Stomach (tissue), 9 donors: Measurements from ENCODE around the gene ADM. TPM values are rescaled to one million over a fixed set of nuclear protein-coding genes. Genes with fewer than 3 reads are reported as not detected.

Experiments
- DNase-seq, 2 donors: peaks; one replicate each; pipeline versions ENCODE4 v3.0.0 to v3.0.0-alpha.2; 2013 to 2019
- H3K27ac ChIP-seq, 5 donors: fragments of 200-600 bp in 4 of 5; sonication (generic) in 4 of 5; one replicate each; pipeline ENCODE4 v1.5.1; 2013 to 2019; ENCODE audit warnings: mild to moderate bottlenecking in 1 of 5, moderate library complexity in 1 of 5
- H3K27me3 ChIP-seq, 3 donors: fragments of 200-600 bp; sonication (generic); one replicate each; pipeline ENCODE4 v1.5.1; 2017 to 2019; ENCODE audit warnings: mixed run types in 1 of 3
- H3K36me3 ChIP-seq, 4 donors: fragments of 200-600 bp; sonication (generic); 1 replicate in 3 of 4; 2 replicates in 1 of 4; pipeline ENCODE4 v1.5.1; 2016 to 2019
- H3K4me1 ChIP-seq, 4 donors: fragments of 200-600 bp; sonication (generic); one replicate each; pipeline ENCODE4 v1.5.1; 2016 to 2019
- H3K4me3 ChIP-seq, 4 donors: fragments of 200-600 bp; sonication (generic) in 3 of 4; one replicate each; pipeline ENCODE4 v1.5.1; 2016 to 2019; ENCODE audit warnings: mild to moderate bottlenecking in 1 of 4
- H3K9me3 ChIP-seq, 4 donors: fragments of 200-600 bp; sonication (generic); one replicate each; pipeline ENCODE4 v1.5.1; 2016 to 2019
- POLR2A ChIP-seq, 4 donors: fragments of 450-650 bp; IDR thresholded peaks; one replicate each; pipeline ENCODE4 v1.6.1; 2016; ENCODE audit warnings: antibody characterized with exemption in 4 of 4, control low read depth in 2 of 4, mild to moderate bottlenecking in 1 of 4, moderate library complexity in 1 of 4
- POLR2AphosphoS5 ChIP-seq, 3 donors: sonication (generic); formaldehyde crosslinking; IDR thresholded peaks; one replicate each; pipeline ENCODE4 v1.6.1; 2016; ENCODE audit warnings: antibody characterized with exemption in 3 of 3
- WGBS, 5 donors: extraction: QIAGEN DNeasy Blood & Tissue Kit in 3 of 5; methylation state at CpG; one replicate each; pipeline versions ENCODE4 v1.1.5 to v1.1.7; 2013 to 2018; 5-methylcytosine and 5-hydroxymethylcytosine counted together
- intact Hi-C: fragments of 100-400 bp; cut with DNase I; formaldehyde crosslinking; loops from one replicate; pipeline ENCODE4 v1.15.1; 2023; ENCODE audit warnings: low total_unique reads
- polyA plus RNA-seq, 3 donors: library from polyadenylated mRNA; stranded (reverse); fragments of 200-250 nt; gene quantifications; one replicate each; pipeline ENCODE4 v1.2.3, GENCODE V29; 2013
- total RNA-seq, 5 donors: library from RNA; depleted of rRNA; stranded (reverse); fragments of >200 nt; gene quantifications; one replicate each; pipeline versions ENCODE4 v1.1.0 to v1.2.3, GENCODE V29; 2014 to 2016
- TF ChIP-seq, protein P1 (sequence below), 7 experiments: fragments of 450-650 bp in 4 of 7; fragments of 200-600 bp in 3 of 7; sonication (generic) in 3 of 7; IDR thresholded peaks; one replicate each; pipeline ENCODE4 v1.5.1; 2016 to 2019; ENCODE audit warnings: antibody characterized with exemption in 7 of 7, control low read depth in 2 of 7, mild to moderate bottlenecking in 1 of 7
- donor health status: healthy with polysubstance abuse.
- donor health status: Bipolar disorder and iron deficiency.
- donor health status: healthy.

The ADM gene
- total and polyA plus RNA-seq, 8 donors, result 14.3 to 144 (median 35.1) TPM

DNA sequence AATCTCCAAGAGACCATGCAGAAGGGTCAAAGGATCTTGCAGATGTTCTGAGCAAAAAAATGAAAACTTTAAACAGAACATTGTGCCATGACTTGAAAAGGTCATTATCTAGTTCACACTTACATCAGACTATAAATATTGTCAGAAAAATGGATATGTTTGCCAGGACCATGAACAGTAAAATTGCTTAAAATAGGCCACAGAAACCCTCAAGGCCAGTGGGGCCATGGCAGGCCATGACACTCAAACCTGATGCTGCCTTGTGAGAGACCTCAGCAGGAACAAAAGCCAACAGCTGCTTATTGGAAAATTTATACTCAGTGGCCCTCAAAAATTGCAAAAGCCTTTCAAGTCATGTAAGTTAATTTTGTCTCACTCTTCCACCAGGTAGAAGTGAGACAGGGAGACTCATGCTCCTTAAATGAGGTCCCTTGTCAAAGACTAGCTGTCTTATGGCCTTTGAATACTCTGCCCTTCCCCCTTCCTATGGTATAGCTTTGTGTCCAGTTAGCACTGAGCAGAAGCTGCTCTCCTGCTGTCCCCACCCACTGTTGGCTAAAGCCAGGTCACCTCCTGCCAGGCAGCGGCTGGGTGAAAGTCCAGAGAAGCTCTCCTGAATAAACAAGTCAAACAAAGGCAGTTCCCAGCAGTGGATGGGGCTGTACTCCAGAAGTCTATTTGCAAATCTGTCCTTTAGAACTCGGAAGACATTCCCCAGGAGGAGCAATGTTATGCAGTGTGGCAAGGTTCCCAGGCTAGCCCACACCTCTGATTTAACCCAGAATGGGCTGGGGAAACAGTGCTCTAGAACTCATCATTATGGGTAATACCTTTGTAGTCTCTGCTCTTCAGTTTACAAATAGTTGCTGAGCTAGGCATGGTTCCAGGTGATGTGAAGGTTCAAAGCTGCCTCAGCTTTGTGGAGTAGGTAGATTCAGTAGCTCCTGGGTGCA lies 21.4 kb downstream of the ADM start:
- TF ChIP-seq, protein P1, sequence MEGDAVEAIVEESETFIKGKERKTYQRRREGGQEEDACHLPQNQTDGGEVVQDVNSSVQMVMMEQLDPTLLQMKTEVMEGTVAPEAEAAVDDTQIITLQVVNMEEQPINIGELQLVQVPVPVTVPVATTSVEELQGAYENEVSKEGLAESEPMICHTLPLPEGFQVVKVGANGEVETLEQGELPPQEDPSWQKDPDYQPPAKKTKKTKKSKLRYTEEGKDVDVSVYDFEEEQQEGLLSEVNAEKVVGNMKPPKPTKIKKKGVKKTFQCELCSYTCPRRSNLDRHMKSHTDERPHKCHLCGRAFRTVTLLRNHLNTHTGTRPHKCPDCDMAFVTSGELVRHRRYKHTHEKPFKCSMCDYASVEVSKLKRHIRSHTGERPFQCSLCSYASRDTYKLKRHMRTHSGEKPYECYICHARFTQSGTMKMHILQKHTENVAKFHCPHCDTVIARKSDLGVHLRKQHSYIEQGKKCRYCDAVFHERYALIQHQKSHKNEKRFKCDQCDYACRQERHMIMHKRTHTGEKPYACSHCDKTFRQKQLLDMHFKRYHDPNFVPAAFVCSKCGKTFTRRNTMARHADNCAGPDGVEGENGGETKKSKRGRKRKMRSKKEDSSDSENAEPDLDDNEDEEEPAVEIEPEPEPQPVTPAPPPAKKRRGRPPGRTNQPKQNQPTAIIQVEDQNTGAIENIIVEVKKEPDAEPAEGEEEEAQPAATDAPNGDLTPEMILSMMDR (IDR thresholded peaks at IDR 0.05), result no peak
- TF ChIP-seq POLR2AphosphoS5 (IDR thresholded peaks at IDR 0.05), result peak in 1 of 3 donors; percentile 65
- H3K4me1 ChIP-seq, result peaks cover 53 to 79% (median 66%) of the 10 kb centered on the region in 4 donors
- no peaks in the 10 kb centered on the region for H3K9me3 ChIP-seq
- H3K4me3 ChIP-seq, result no peak overlapping the region
- peak; percentile 74 to 83 for DNase-seq
- intact Hi-C loops, result no loop called here
- no peaks in the 10 kb centered on the region for H3K36me3 ChIP-seq
- WGBS, 5 donors, result 6 to 55% (median 18%) methylated on average over 2 of the region's 2 CpGs
- peak overlapping the region; percentile 50 to 76 (median 76) for H3K27ac ChIP-seq
- no peaks in the 10 kb centered on the region for H3K27me3 ChIP-seq

DNA sequence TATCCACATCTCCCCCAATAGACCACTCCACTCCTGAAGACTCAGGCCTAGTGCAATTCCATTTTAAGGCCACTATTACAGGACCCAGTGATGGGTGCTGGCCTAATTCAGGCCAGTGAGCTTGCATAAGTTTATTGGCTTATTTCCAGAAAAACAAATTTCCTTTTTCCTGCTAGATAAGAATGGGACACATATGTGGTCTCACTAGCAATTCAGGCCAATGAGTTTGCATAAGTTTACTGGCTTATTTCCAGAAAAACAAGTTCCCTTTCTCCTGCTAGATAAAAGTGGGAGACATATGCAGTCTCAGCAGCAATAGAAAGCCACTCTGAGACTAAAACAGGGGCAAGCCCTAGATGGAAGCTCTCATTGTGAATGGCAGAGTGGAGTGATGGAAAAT lies 22.4 kb downstream of the ADM start:
- no peaks in the 10 kb centered on the region for H3K9me3 ChIP-seq
- H3K4me1 ChIP-seq, result peaks cover 52 to 71% (median 64%) of the 10 kb centered on the region in 4 donors
- peak overlapping the region in 4 of 5 donors; percentile 62 to 76 (median 76) for H3K27ac ChIP-seq
- H3K4me3 ChIP-seq, result no peak overlapping the region
- H3K36me3 ChIP-seq, result no peaks in the 10 kb centered on the region
- no peak for DNase-seq
- TF ChIP-seq, protein P1 (IDR thresholded peaks at IDR 0.05), result no peak
- peak in 2 of 3 donors; percentile 35 to 47 for TF ChIP-seq POLR2AphosphoS5 (IDR thresholded peaks at IDR 0.05)
- intact Hi-C loops, result no loop called here
- H3K27me3 ChIP-seq, result no peaks in the 10 kb centered on the region

DNA sequence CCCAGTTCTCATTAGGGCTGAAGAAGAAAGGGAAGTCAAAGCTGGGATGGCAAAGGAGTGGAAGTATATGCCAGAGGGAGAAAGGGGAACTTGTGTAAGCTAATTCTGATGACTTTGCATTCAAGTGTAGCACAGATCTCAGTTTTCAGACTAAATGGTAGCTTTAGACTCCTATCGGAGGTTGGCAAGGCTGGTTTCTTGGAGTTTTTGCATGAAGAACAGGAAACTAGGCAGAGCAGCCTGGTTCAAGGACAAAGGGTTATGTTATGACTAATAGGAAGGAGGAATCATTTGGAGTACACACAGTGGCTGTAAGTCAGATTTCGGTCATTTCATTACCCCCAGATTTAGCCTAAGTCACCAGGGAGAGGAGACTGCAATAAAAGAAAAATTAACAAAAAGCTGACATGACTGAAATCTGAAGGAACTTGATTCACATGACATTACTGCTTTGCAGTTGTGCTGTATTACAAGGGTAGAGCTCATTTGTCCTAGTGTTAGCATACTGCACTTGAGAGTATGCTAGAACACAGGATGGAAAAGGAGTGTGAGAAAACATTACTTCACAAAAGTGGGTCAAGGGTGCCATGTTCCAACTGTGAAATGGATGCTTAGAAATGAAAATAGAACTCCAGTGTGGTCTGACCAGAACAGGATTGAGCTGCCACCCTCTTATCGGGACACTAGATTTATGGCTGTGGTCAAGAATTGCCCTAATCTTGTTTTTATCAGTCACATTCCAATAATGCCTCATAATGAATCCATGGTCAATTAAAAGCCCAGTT lies 23.6 kb downstream of the ADM start:
- Histone ChIP-seq H3K27ac (peak overlapping the region in 4 of 5 donors; percentile 62 to 76 (median 76)), H3K9me3 (no peaks in the 10 kb centered on the region), H3K4me1 (peaks cover 42 to 59% (median 53%) of the 10 kb centered on the region in 4 donors), H3K27me3 (no peaks in the 10 kb centered on the region), H3K36me3 (no peaks in the 10 kb centered on the region), H3K4me3 (no peak overlapping the region)
- intact Hi-C loops, result no loop called here
- 50 to 55% (median 51%) methylated on average over 3 of the region's 3 CpGs for WGBS, 5 donors
- TF ChIP-seq POLR2A (IDR thresholded peaks at IDR 0.05), result no peak
- TF ChIP-seq POLR2AphosphoS5 (IDR thresholded peaks at IDR 0.05), result peak in 1 of 3 donors; percentile 13
- DNase-seq, result no peak

DNA sequence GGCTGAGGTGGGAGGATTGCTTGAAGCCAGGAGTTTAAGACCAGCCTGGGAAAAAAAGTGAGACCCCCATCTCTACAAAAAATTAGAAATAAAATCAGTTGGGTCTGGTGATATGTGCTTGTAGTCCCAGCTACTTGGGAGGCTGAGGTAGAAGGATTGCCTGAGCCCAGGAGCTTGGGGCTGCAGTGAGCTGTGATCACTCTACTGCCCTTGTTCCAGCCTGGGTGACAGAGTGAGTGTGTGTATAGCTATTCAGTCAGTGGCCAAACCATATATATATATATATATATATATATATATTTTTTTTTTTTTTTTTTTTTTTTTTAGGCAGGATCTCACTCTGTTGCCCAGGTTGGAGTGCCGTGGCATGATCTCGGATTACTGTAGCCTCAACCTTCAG lies 24.5 kb downstream of the ADM start:
- intact Hi-C loops, result no loop called here
- peak overlapping the region in 3 of 5 donors; percentile 76 for H3K27ac ChIP-seq

More for the DNA sequence above, 24.5 kb downstream of the ADM start:
- DNase-seq, result no peak
- H3K9me3 ChIP-seq, result no peaks in the 10 kb centered on the region
- no peaks in the 10 kb centered on the region for H3K36me3 ChIP-seq
- no peaks in the 10 kb centered on the region for H3K27me3 ChIP-seq
- TF ChIP-seq POLR2A (IDR thresholded peaks at IDR 0.05), result no peak
- TF ChIP-seq, protein P1 (IDR thresholded peaks at IDR 0.05), result no peak
- no peak for TF ChIP-seq POLR2AphosphoS5 (IDR thresholded peaks at IDR 0.05)
- WGBS, 5 donors, result 95 to 100% (median 100%) methylated on average over 2 of the region's 2 CpGs
- H3K4me3 ChIP-seq, result no peak overlapping the region
- peaks cover 38 to 50% (median 47%) of the 10 kb centered on the region in 4 donors for H3K4me1 ChIP-seq
